ENCODE measurements around the gene DYRK2. TPM values are rescaled to one million over a fixed set of nuclear protein-coding genes. Genes with fewer than 3 reads are reported as not detected.

The DYRK2 gene
- total RNA-seq, 1 experiment from 2014 or later: 21.5 TPM

GRCh38 chr12:67621926-67622325 lies 26.6 kb upstream of the DYRK2 start:
- no peak for DNase-seq
- Histone ChIP-seq H4K20me1 (ENCODE audit: insufficient read depth, low read depth, low read length) (no peaks in the 10 kb centered on the region), H3K9me3 (ENCODE audit: low read length) (no peaks in the 10 kb centered on the region), H3K4me1 (ENCODE audit: low read length) (no peaks in the 10 kb centered on the region), H3K36me3 (ENCODE audit: insufficient read depth, low read length) (no peaks in the 10 kb centered on the region), H3K79me2 (ENCODE audit: low read length) (no peaks in the 10 kb centered on the region), H3K4me2 (ENCODE audit: low read depth, low read length, poor library complexity, severe bottlenecking) (no peak overlapping the region), H3K27ac (ENCODE audit: low read length) (no peak overlapping the region), H3K4me3 (ENCODE audit: low read length) (no peak overlapping the region), H2AFZ (ENCODE audit: low read length) (no peak overlapping the region), H3K27me3 (ENCODE audit: low read length) (no peaks in the 10 kb centered on the region), H3K9me2 (replicated peaks; ENCODE audit: insufficient read depth, low read length) (no peaks in the 10 kb centered on the region), H3K9ac (ENCODE audit: low read length) (no peak overlapping the region)

GRCh38 chr12:67623259-67623658 lies 25.3 kb upstream of the DYRK2 start:
- Histone ChIP-seq H3K4me3 (ENCODE audit: low read length) (no peak overlapping the region), H3K9me2 (replicated peaks; ENCODE audit: insufficient read depth, low read length) (no peaks in the 10 kb centered on the region), H3K4me1 (ENCODE audit: low read length) (peaks cover 5% of the 10 kb centered on the region), H2AFZ (ENCODE audit: low read length) (no peak overlapping the region), H3K36me3 (ENCODE audit: insufficient read depth, low read length) (no peaks in the 10 kb centered on the region), H3K9ac (ENCODE audit: low read length) (no peak overlapping the region), H3K79me2 (ENCODE audit: low read length) (no peaks in the 10 kb centered on the region), H3K27me3 (ENCODE audit: low read length) (no peaks in the 10 kb centered on the region), H4K20me1 (ENCODE audit: insufficient read depth, low read depth, low read length) (no peaks in the 10 kb centered on the region), H3K27ac (ENCODE audit: low read length) (no peak overlapping the region), H3K9me3 (ENCODE audit: low read length) (no peaks in the 10 kb centered on the region), H3K4me2 (ENCODE audit: low read depth, low read length, poor library complexity, severe bottlenecking) (no peak overlapping the region)
- DNase-seq: no peak

- H3K4me1 ChIP-seq (ENCODE audit: low read length): peaks cover 5% of the 10 kb centered on the region
- no peak for DNase-seq
- H3K4me2 ChIP-seq (ENCODE audit: low read depth, low read length, poor library complexity, severe bottlenecking): no peak overlapping the region
- H3K9me3 ChIP-seq (ENCODE audit: low read length): no peaks in the 10 kb centered on the region
- H3K36me3 ChIP-seq (ENCODE audit: insufficient read depth, low read length): no peaks in the 10 kb centered on the region
- no peak overlapping the region for H3K27ac ChIP-seq (ENCODE audit: low read length)
- no peak overlapping the region for H3K9ac ChIP-seq (ENCODE audit: low read length)
- H3K27me3 ChIP-seq (ENCODE audit: low read length): no peaks in the 10 kb centered on the region
- H4K20me1 ChIP-seq (ENCODE audit: insufficient read depth, low read depth, low read length): no peaks in the 10 kb centered on the region
- no peak overlapping the region for H2AFZ ChIP-seq (ENCODE audit: low read length)
- H3K9me2 ChIP-seq (replicated peaks; ENCODE audit: insufficient read depth, low read length): no peaks in the 10 kb centered on the region
- no peaks in the 10 kb centered on the region for H3K79me2 ChIP-seq (ENCODE audit: low read length)
- no peak overlapping the region for H3K4me3 ChIP-seq (ENCODE audit: low read length)
Measured at GRCh38 chr12:67624355-67624754, 24.2 kb upstream of the DYRK2 start.

GRCh38 chr12:67625004-67625403 lies 23.5 kb upstream of the DYRK2 start:
- no peaks in the 10 kb centered on the region for H3K9me3 ChIP-seq (ENCODE audit: low read length)
- no peak overlapping the region for H3K4me2 ChIP-seq (ENCODE audit: low read depth, low read length, poor library complexity, severe bottlenecking)
- no peaks in the 10 kb centered on the region for H3K27me3 ChIP-seq (ENCODE audit: low read length)
- H3K79me2 ChIP-seq (ENCODE audit: low read length): no peaks in the 10 kb centered on the region
- no peak overlapping the region for H3K4me3 ChIP-seq (ENCODE audit: low read length)
- H3K9me2 ChIP-seq (replicated peaks; ENCODE audit: insufficient read depth, low read length): no peaks in the 10 kb centered on the region
- H2AFZ ChIP-seq (ENCODE audit: low read length): no peak overlapping the region
- peaks cover 5% of the 10 kb centered on the region for H3K4me1 ChIP-seq (ENCODE audit: low read length)
- H3K9ac ChIP-seq (ENCODE audit: low read length): no peak overlapping the region
- no peak for DNase-seq
- H4K20me1 ChIP-seq (ENCODE audit: insufficient read depth, low read depth, low read length): no peaks in the 10 kb centered on the region
- H3K36me3 ChIP-seq (ENCODE audit: insufficient read depth, low read length): no peaks in the 10 kb centered on the region
- H3K27ac ChIP-seq (ENCODE audit: low read length): no peak overlapping the region

GRCh38 chr12:67626156-67626555 lies 22.4 kb upstream of the DYRK2 start:
- H3K4me1 ChIP-seq (ENCODE audit: low read length): peaks cover 13% of the 10 kb centered on the region
- no peak overlapping the region for H2AFZ ChIP-seq (ENCODE audit: low read length)

GRCh38 chr12:67630373-67631088 lies 18.0 kb upstream of the DYRK2 start:
- H3K27ac ChIP-seq (ENCODE audit: low read length): no peak overlapping the region
- H3K4me2 ChIP-seq (ENCODE audit: low read depth, low read length, poor library complexity, severe bottlenecking): peak overlapping the region; percentile 8
- H3K9me2 ChIP-seq (replicated peaks; ENCODE audit: insufficient read depth, low read length): no peaks in the 10 kb centered on the region
- H3K79me2 ChIP-seq (ENCODE audit: low read length): no peaks in the 10 kb centered on the region
- no peaks in the 10 kb centered on the region for H3K36me3 ChIP-seq (ENCODE audit: insufficient read depth, low read length)
- peaks cover 13% of the 10 kb centered on the region for H3K4me1 ChIP-seq (ENCODE audit: low read length)
- no peak overlapping the region for H2AFZ ChIP-seq (ENCODE audit: low read length)
- no peaks in the 10 kb centered on the region for H3K27me3 ChIP-seq (ENCODE audit: low read length)
- H3K9ac ChIP-seq (ENCODE audit: low read length): no peak overlapping the region
- H4K20me1 ChIP-seq (ENCODE audit: insufficient read depth, low read depth, low read length): no peaks in the 10 kb centered on the region
- no peak overlapping the region for H3K4me3 ChIP-seq (ENCODE audit: low read length)
- DNase-seq: peak; percentile 61
- H3K9me3 ChIP-seq (ENCODE audit: low read length): no peaks in the 10 kb centered on the region

More at GRCh38 chr12:67626156-67626555, 22.4 kb upstream of the DYRK2 start:
- Histone ChIP-seq H4K20me1 (ENCODE audit: insufficient read depth, low read depth, low read length) (no peaks in the 10 kb centered on the region), H3K9ac (ENCODE audit: low read length) (no peak overlapping the region), H3K9me3 (ENCODE audit: low read length) (no peaks in the 10 kb centered on the region), H3K27ac (ENCODE audit: low read length) (no peak overlapping the region), H3K79me2 (ENCODE audit: low read length) (no peaks in the 10 kb centered on the region), H3K27me3 (ENCODE audit: low read length) (no peaks in the 10 kb centered on the region), H3K4me3 (ENCODE audit: low read length) (no peak overlapping the region), H3K9me2 (replicated peaks; ENCODE audit: insufficient read depth, low read length) (no peaks in the 10 kb centered on the region), H3K4me2 (ENCODE audit: low read depth, low read length, poor library complexity, severe bottlenecking) (no peak overlapping the region), H3K36me3 (ENCODE audit: insufficient read depth, low read length) (no peaks in the 10 kb centered on the region)
- no peak for DNase-seq

- Histone ChIP-seq H3K4me3 (ENCODE audit: low read length) (no peak overlapping the region), H3K79me2 (ENCODE audit: low read length) (no peaks in the 10 kb centered on the region), H4K20me1 (ENCODE audit: insufficient read depth, low read depth, low read length) (no peaks in the 10 kb centered on the region), H3K9ac (ENCODE audit: low read length) (no peak overlapping the region), H3K27ac (ENCODE audit: low read length) (no peak overlapping the region), H3K4me2 (ENCODE audit: low read depth, low read length, poor library complexity, severe bottlenecking) (no peak overlapping the region), H3K36me3 (ENCODE audit: insufficient read depth, low read length) (no peaks in the 10 kb centered on the region), H3K27me3 (ENCODE audit: low read length) (no peaks in the 10 kb centered on the region), H2AFZ (ENCODE audit: low read length) (no peak overlapping the region), H3K9me2 (replicated peaks; ENCODE audit: insufficient read depth, low read length) (no peaks in the 10 kb centered on the region), H3K4me1 (ENCODE audit: low read length) (peaks cover 13% of the 10 kb centered on the region), H3K9me3 (ENCODE audit: low read length) (no peaks in the 10 kb centered on the region)
- no peak for DNase-seq
Measured at GRCh38 chr12:67632005-67632404, 16.5 kb upstream of the DYRK2 start.

- DNase-seq: no peak
- Histone ChIP-seq H3K4me2 (ENCODE audit: low read depth, low read length, poor library complexity, severe bottlenecking) (no peak overlapping the region), H2AFZ (ENCODE audit: low read length) (no peak overlapping the region)
Measured at GRCh38 chr12:67633024-67633610, 15.4 kb upstream of the DYRK2 start.

More at GRCh38 chr12:67633024-67633610, 15.4 kb upstream of the DYRK2 start:
- Histone ChIP-seq H3K9me3 (ENCODE audit: low read length) (no peaks in the 10 kb centered on the region), H3K27ac (ENCODE audit: low read length) (no peak overlapping the region), H3K9me2 (replicated peaks; ENCODE audit: insufficient read depth, low read length) (no peaks in the 10 kb centered on the region), H3K4me3 (ENCODE audit: low read length) (no peak overlapping the region), H3K9ac (ENCODE audit: low read length) (no peak overlapping the region), H3K79me2 (ENCODE audit: low read length) (no peaks in the 10 kb centered on the region), H3K4me1 (ENCODE audit: low read length) (peaks cover 8% of the 10 kb centered on the region), H3K27me3 (ENCODE audit: low read length) (no peaks in the 10 kb centered on the region), H4K20me1 (ENCODE audit: insufficient read depth, low read depth, low read length) (no peaks in the 10 kb centered on the region), H3K36me3 (ENCODE audit: insufficient read depth, low read length) (no peaks in the 10 kb centered on the region)

Measured in Karpas-422 (cell line).